SU-DHL-6 (cell line): ENCODE results near the gene CDC42BPG.

Source experiments
- CTCF ChIP-seq: fragments of 200-600 bp; sonication (generic); IDR thresholded peaks from one replicate; pipeline ENCODE4 v1.5.1; 2017; ENCODE audit warnings: antibody characterized with exemption, mild to moderate bottlenecking, low read length, moderate library complexity; ENCODE audit not compliant: insufficient read depth, poor library complexity, severe bottlenecking
- EZH2phosphoT487 ChIP-seq: fragments of 200-600 bp; sonication (generic), shearing (Covaris generic); conservative IDR thresholded peaks from 2 replicates; pipeline ENCODE4 v1.6.1; 2018; ENCODE audit warnings: mild to moderate bottlenecking, antibody characterized with exemption, low read length, moderate library complexity, mixed read lengths

GRCh38 chr11:64826062-64826461 lies 18.4 kb downstream of the CDC42BPG start:
- TF ChIP-seq EZH2phosphoT487 (no peak), CTCF (no peak)
